H7 (cell line): ENCODE data around the gene PPIL6. TPM values are rescaled to one million over a fixed set of nuclear protein-coding genes. Genes with fewer than 3 reads are reported as not detected.

Experiments used
- DNase-seq: peaks from one replicate; pipeline ENCODE4 v3.0.0; 2012
- H3K27me3 ChIP-seq: 2 replicates; pipeline ENCODE4 v1.6.0; 2011; ENCODE audit warnings: mild to moderate bottlenecking, low read length; ENCODE audit not compliant: control insufficient read depth, insufficient read depth
- H3K36me3 ChIP-seq: replicated peaks from 2 replicates; pipeline ENCODE4 v1.5.1; 2011; ENCODE audit warnings: low read length; ENCODE audit not compliant: control insufficient read depth, insufficient read depth
- H3K4me3 ChIP-seq: 2 replicates; pipeline ENCODE4 v1.5.1; 2011; ENCODE audit warnings: low read depth, mild to moderate bottlenecking, control low read depth, low read length, moderate library complexity; ENCODE audit not compliant: insufficient read depth
- total RNA-seq: library from RNA; depleted of rRNA; stranded (reverse); fragments of >200 nt; shearing (Covaris generic); gene quantifications from 2 replicates; pipeline ENCODE4 v1.2.3, GENCODE V29; 2014; rRNA removed

PPIL6 gene
- 0.35 TPM in 1 of 2 replicates, not detected in the other for total RNA-seq

DNA sequence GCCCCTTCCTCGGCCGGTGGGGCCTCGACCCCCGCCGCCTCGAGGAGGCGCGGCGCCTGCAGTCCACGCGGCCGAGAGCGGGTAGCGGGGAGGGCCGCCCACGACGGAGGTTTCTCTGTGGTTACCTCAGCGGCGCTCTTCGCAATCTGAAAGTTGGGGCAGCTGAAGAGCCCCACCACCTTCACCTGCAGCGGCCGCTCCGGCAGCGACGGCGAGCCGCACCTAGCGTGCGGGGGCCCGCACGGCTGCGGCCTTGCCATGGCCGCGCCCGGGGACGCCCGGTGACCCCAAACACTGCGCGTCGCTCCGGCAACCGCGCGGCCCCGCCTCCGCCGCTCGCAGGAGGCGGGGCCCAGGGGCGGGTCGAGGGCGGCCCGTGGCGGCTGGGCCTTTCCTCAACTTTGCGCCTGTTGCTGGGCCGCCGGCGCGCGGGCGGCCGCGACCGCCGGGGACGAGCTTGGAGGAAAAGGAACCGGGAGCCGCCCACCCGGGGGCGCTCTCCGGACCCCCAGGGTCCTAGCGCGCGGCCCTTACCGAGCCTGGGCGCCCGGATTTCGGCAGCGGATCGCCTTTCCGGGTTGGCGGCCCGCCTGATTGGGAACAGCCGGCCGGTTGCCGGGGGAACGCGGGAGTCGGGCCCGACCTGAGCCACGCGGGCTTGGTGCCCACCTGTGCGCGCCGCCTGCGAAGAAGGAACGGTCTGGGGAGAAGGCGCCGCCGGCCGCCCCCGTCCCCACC, at the start of gene PPIL6, which contains the start of gene SMPD2:
TSS of gene PPIL6 (minus strand) at position 298 of the 738 bp plus-strand sequence. CDS start at position 260, 38 bp downstream.
TSS of gene SMPD2 (plus strand) at position 394 of the 738 bp plus-strand sequence. CDS start 398 bp downstream, outside the sequence.
- Histone ChIP-seq H3K4me3 (peak within 1 kb of the TSS; percentile 91), H3K36me3 (peaks cover 22% of the 10 kb centered on the region), H3K27me3 (peaks cover 4% of the 10 kb centered on the region; the same call in 1 of the 2 replicates)
- peak; percentile 99 for DNase-seq

DNA sequence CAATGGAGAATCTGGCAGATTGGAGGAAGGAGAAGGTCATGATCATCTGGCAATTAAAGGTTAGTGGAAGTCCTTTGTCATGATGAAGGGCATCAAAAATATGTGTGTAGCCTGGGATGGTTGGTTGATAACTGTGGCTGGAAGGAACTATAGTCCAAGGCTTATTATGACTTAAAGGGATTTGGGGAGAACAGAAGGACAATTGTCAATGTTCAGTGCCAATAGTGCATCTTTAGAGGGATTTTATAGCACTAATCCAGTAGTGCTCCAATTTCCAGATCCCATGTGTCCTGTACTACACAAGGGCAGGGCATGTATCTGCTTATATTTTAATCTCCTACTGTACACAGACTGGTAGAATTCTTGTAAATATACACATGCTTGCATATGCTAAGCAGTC, 47.6 kb upstream of the PPIL6 start:
- no peaks in the 10 kb centered on the region for H3K36me3 ChIP-seq
- no peak for DNase-seq
- no peaks in the 10 kb centered on the region for H3K27me3 ChIP-seq
- H3K4me3 ChIP-seq = no peak overlapping the region

- H3K36me3 ChIP-seq = no peaks in the 10 kb centered on the region; the same call in 1 of the 2 replicates
- no peak overlapping the region for H3K4me3 ChIP-seq
- no peak for DNase-seq
- H3K27me3 ChIP-seq = no peaks in the 10 kb centered on the region
These were observed 45.6 kb upstream of the PPIL6 start for GRCh38 chr6:109486068-109486467.

DNA sequence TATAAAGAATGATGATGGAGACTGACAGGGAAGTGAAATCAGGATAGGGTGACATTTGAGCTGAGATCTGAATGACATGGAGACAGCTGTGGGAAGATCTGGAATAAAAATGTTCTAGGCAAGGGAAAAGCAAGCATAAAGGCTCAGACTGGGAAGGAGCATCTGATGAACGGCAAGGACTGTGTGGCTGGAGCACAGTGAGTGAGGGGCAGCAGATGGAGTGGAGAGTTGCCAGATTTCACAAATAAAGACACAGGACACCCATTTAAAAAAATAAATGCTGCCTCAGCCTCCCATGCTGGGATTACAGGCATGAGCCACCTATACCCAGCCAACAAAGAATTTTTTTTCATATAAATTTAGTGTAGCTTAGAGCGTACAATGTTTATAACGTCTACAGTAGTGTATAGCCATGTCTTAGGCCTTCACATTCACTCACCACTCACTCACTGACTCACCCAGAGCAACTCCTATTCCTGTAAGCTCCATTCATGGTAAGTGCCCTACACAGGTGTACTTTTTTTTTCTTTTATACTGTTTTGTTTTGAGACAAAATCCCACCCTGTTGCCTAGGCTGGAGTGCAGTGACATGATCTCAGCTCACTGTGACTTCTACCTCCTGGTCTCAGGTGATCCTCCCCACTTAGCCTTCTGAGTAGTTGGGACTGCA, 45.0 kb upstream of the PPIL6 start:
- peaks cover 4% of the 10 kb centered on the region for H3K36me3 ChIP-seq
- H3K27me3 ChIP-seq = no peaks in the 10 kb centered on the region
- no peak overlapping the region for H3K4me3 ChIP-seq
- no peak for DNase-seq

- H3K4me3 ChIP-seq = no peak overlapping the region
- H3K27me3 ChIP-seq = no peaks in the 10 kb centered on the region
- H3K36me3 ChIP-seq = peaks cover 5% of the 10 kb centered on the region
- DNase-seq = no peak
These were observed 43.7 kb upstream of the PPIL6 start for GRCh38 chr6:109484122-109484521.

- peak overlapping the region; percentile 30 for H3K4me3 ChIP-seq
- H3K36me3 ChIP-seq = peaks cover 5% of the 10 kb centered on the region
- H3K27me3 ChIP-seq = no peaks in the 10 kb centered on the region
- no peak for DNase-seq
These were observed 43.3 kb upstream of the PPIL6 start for GRCh38 chr6:109483735-109484057.

DNA sequence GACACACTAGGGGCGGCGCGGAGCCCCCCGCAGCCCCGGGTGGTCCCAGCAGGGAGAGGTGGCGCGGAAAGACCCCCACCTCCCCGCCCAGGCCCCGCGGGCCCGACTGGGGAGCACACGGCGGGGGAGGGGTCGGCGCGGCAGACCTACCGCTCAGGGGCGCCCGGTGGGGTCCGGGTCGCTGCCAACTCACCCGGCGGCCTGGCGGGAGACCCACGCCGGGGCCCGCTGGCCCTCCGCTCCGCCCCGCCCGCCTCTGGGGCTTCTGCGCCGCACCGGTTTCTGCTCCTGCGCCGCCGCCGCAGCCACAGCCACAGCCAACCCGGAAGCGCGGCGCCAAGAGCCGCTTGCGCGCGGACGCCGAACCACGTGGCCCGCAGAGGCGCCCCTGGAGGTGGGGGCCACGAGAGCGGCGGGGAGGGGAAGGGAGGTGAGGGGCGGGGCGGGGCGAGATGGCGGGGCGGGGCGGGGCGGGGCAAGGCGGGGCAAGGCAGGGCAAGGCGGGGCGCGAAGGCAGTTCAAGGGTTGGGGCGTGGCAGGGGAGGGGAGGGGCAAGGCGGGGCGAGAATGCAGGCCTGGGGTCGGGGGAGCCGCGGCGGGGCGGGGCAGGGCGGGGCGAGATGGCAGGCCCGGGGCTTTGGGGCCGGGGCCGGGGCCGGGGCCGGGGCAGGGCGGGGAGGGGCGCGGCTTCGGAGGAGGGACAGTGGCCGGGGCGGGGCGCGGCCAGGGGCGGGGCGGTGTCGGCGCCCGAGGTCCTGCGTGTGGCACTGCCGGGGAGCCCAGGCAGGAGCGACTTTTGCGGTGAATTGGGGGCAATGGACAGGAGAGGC, 42.7 kb upstream of the PPIL6 start, which contains the start of gene ZBTB24:
TSS of gene ZBTB24 (minus strand) at position 315 of the 830 bp plus-strand sequence. CDS start 1,193 bp downstream, outside the sequence.
- Histone ChIP-seq H3K4me3 (peak within 1 kb of the TSS; percentile 75), H3K27me3 (no peaks in the 10 kb centered on the region), H3K36me3 (peaks cover 5% of the 10 kb centered on the region)

DNA sequence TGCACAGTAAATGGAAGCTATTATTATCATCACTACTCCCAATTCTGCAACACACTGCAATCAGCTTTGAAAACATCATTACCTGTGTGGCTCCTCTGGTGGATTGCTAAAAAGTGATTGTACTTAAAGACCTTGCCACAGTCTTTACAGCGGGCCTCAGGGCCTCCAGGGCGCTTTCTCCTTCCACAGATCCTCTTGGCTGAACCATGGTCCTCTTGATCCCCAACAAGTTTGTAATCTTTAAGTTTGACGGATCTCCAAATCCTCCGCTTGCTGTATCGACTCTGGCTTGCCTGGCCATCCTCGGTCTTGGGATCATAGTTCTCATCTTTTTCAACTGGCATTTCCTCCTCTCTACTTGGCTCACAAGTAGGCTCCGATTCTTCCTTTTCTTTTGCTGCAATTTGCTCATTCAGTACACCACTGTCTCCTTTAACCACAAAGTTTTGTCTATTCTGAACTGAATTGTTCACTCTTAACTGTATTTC, 40.6 kb upstream of the PPIL6 start:
- Histone ChIP-seq H3K4me3 (no peak overlapping the region), H3K27me3 (no peaks in the 10 kb centered on the region), H3K36me3 (peaks cover 9% of the 10 kb centered on the region)
- no peak for DNase-seq

More for the DNA sequence above, 42.7 kb upstream of the PPIL6 start, which contains the start of gene ZBTB24:
- DNase-seq = peak; percentile 100

- no peak for DNase-seq
- no peak overlapping the region for H3K4me3 ChIP-seq
- H3K27me3 ChIP-seq = no peaks in the 10 kb centered on the region
- peaks cover 19% of the 10 kb centered on the region for H3K36me3 ChIP-seq
These were observed 38.6 kb upstream of the PPIL6 start for GRCh38 chr6:109478841-109479624.

DNA sequence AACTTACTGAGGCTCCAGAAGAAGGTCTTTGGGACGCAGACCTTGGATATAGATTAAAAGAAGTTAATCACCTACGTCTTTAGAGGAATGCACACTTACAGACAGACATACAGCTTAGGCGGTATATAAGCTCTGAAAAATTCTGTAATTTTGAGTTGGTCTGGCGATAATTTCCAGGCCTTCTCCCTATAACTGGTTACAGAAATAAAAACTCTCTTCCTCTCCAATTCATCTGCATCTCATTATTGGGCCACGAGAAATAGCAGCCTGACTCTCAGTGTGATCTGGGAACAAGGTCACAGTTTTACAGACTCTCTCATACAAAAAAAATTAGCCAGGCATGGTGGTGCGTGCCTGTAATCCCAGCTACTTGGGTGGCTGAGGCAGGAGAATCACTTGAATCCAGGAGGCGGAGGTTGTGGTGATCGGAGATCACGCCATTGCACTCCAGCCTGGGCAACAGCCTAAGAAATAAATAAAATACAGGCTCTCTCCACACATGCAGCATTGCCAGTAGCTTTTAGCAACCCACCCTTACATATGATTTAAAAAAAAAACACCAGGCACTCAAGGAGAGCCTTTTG, 37.9 kb upstream of the PPIL6 start:
- no peak for DNase-seq
- peaks cover 22% of the 10 kb centered on the region for H3K36me3 ChIP-seq
- H3K27me3 ChIP-seq = no peaks in the 10 kb centered on the region
- no peak overlapping the region for H3K4me3 ChIP-seq

- peaks cover 27% of the 10 kb centered on the region for H3K36me3 ChIP-seq
- no peak overlapping the region for H3K4me3 ChIP-seq
- no peak for DNase-seq
- H3K27me3 ChIP-seq = no peaks in the 10 kb centered on the region
These were observed 37.3 kb upstream of the PPIL6 start for GRCh38 chr6:109477725-109478124.

DNA sequence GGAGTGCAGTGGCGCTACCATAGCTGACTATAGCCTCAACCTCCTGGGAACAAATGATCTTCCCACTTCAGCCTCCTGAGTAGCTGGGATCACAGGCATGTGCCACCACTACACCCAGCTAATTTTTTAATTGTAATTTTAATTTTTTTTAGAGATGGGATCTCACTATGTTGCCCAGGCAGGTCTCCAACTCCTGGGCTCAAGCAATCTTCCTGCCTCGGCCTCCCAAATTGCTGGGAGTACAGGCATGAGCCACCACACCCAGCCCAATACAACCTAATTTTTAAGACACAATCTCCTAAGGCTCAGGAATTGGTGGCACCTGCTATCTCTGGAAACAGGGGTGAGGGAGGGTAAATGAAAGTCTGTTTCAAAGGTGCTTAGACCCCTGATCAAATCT, 36.8 kb upstream of the PPIL6 start:
- Histone ChIP-seq H3K4me3 (no peak overlapping the region), H3K27me3 (no peaks in the 10 kb centered on the region), H3K36me3 (peaks cover 31% of the 10 kb centered on the region)
- DNase-seq = no peak

DNA sequence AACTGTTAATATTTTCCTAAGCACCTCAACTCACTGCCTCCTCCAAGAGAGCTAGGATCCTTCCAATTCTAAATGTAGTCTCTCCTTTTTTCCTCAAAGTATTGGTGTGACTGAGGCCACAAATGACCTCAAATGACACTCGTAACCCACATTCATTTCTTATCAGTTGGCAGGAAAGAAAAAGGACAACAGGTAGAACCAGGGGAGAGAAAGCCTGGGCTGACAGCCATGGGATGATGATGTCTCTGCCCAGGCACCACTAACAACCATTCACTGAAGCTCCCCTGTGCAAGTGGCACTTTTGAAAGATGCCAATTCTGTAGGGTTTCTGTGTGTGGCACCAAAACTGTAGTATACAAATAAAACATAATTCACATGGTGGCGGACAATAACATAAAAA, 35.2 kb upstream of the PPIL6 start:
- H3K27me3 ChIP-seq = no peaks in the 10 kb centered on the region
- peaks cover 39% of the 10 kb centered on the region for H3K36me3 ChIP-seq
- no peak for DNase-seq
- H3K4me3 ChIP-seq = no peak overlapping the region
